ENCODE measurements around the gene NEMF. TPM values are rescaled to one million over a fixed set of nuclear protein-coding genes. Genes with fewer than 3 reads are reported as not detected.

NEMF gene
- total and polyA plus RNA-seq, 2 donors (not counting 1 experiment from before 2014, with no cell fraction given), result 26.7 to 127 TPM

GRCh38 chr14:49853572-49854375 lies 1.2 kb upstream of the NEMF start:
- DNase-seq, result peak; percentile 78
- H2AFZ ChIP-seq (ENCODE audit: insufficient read depth, low read depth, low read length, poor library complexity, severe bottlenecking), result peak overlapping the region; percentile 85
- no peaks in the 10 kb centered on the region for H4K20me1 ChIP-seq (ENCODE audit: control insufficient read depth, insufficient read depth, low read length, poor library complexity, severe bottlenecking)
- H3K4me1 ChIP-seq (ENCODE audit: control insufficient read depth in 2 of 2, insufficient read depth in 2 of 2, low read length in 2 of 2), result peaks cover 29 to 35% of the 10 kb centered on the region in 2 donors
- WGBS (ENCODE audit: insufficient coverage), result 26% methylated on average over 20 of the region's 27 CpGs
- Mint-ChIP-seq H3K4me3 (peak overlapping the region; percentile 98), H3K9me3 (ENCODE audit: insufficient read depth) (peaks cover 2% of the 10 kb centered on the region), H3K27me3 (no peaks in the 10 kb centered on the region), H3K27ac (peak overlapping the region; percentile 98), H3K4me1 (peaks cover 48% of the 10 kb centered on the region)
- ATAC-seq (ENCODE audit: low read depth), result peak; percentile 44
- intact Hi-C loops (cut with micrococcal nuclease), result loop anchor here (1.0 to 5.0 kb wide), 8 partner anchors 9 to 679 kb away; partner anchors contain the start of genes ARF6, DNAAF2, KLHDC2 and MAP4K5
- peaks cover 5 to 12% of the 10 kb centered on the region in 2 experiments for H3K36me3 ChIP-seq (replicated peaks in 1 of 2; ENCODE audit: control extremely low read depth in 1 of 2, control insufficient read depth in 1 of 2, extremely low read depth in 1 of 2, insufficient read depth in 2 of 2, low read length in 1 of 2)
- H3K9me3 ChIP-seq (ENCODE audit: control extremely low read depth in 1 of 3, control insufficient read depth in 2 of 3, insufficient read depth in 1 of 3, low read length in 2 of 3), result peaks cover 2 to 5% (median 4%) of the 10 kb centered on the region in 3 donors
- H3K27ac ChIP-seq (ENCODE audit: low read length in 2 of 2), result peak overlapping the region; percentile 13 to 26
- H3K79me2 ChIP-seq (ENCODE audit: control insufficient read depth, insufficient read depth, low read length), result peaks cover 43% of the 10 kb centered on the region
- peak overlapping the region; percentile 47 for H3K9ac ChIP-seq (ENCODE audit: low read length)
- no peaks in the 10 kb centered on the region for H3K27me3 ChIP-seq (replicated peaks in 1 of 4; ENCODE audit: control extremely low read depth in 1 of 4, control insufficient read depth in 3 of 4, insufficient read depth in 4 of 4, low read length in 3 of 4)
- ChIA-PET POLR2A (interaction anchor here (0.6 to 1.4 kb wide), 5 partner anchors 9 to 263 kb away, joined by 4 to 7 read pairs (median 6); partner anchors contain the start of gene VCPKMT), CTCF (interaction anchor here (0.8 to 4.8 kb wide), 24 partner anchors 9 to 680 kb away, joined by 3 to 106 read pairs (median 6); partner anchors contain the start of genes ARF6 and VCPKMT)
- TF ChIP-seq, protein P1, sequence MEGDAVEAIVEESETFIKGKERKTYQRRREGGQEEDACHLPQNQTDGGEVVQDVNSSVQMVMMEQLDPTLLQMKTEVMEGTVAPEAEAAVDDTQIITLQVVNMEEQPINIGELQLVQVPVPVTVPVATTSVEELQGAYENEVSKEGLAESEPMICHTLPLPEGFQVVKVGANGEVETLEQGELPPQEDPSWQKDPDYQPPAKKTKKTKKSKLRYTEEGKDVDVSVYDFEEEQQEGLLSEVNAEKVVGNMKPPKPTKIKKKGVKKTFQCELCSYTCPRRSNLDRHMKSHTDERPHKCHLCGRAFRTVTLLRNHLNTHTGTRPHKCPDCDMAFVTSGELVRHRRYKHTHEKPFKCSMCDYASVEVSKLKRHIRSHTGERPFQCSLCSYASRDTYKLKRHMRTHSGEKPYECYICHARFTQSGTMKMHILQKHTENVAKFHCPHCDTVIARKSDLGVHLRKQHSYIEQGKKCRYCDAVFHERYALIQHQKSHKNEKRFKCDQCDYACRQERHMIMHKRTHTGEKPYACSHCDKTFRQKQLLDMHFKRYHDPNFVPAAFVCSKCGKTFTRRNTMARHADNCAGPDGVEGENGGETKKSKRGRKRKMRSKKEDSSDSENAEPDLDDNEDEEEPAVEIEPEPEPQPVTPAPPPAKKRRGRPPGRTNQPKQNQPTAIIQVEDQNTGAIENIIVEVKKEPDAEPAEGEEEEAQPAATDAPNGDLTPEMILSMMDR (IDR thresholded peaks at IDR 0.05), result peak; percentile 39
- no peak for TF ChIP-seq EZH2 (IDR thresholded peaks at IDR 0.05; ENCODE audit: borderline replicate concordance, insufficient read depth, low read depth, low read length, poor library complexity, severe bottlenecking)
- peak overlapping the region in 4 of 5 experiments; percentile 78 to 99 (median 96) for H3K4me3 ChIP-seq (ENCODE audit: control extremely low read depth in 1 of 5, extremely low read depth in 1 of 5, insufficient read depth in 1 of 5, low read depth in 2 of 5, low read length in 4 of 5)
- H3K4me2 ChIP-seq (replicated peaks; ENCODE audit: low read depth, low read length, poor library complexity, severe bottlenecking), result peak overlapping the region; percentile 82

All from B cell (primary cell).